AG20443 (cell line): Measurements from ENCODE around the gene RBFOX2.
"Not testable (repeated sequence)": the region's sequence is repeated elsewhere in the genome, so short reads cannot be mapped to it uniquely, and the experiment has no call there.

Experiments used
- DNase-seq: peaks from one replicate; pipeline ENCODE4 v3.0.0; 2012; ENCODE audit warnings: low spot score, mixed read lengths

The RBFOX2 gene

GRCh38 chr22:35736166-35736565 is 292.5 kb downstream of the RBFOX2 start:
- DNase-seq, result no peak

DNA sequence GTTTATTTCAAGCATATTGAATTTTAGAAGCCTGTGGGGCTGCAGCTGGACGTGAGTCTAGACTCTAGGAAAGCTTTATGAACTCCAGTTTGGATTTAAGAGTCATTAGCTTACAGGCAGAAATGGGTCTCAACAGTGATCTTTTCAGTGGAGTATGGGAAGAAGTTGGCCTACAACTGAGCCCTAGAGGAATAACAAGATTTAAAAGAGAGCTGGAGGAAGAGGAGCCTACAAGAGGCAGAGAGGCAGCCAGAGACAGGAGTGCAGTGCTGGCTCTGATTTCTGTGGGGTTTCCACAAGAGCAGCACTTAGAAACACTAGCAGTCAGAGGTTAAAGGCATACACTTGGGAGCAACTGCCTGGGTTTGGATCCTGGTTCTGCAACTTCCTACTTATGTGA is 293.1 kb downstream of the RBFOX2 start:
- DNase-seq, result no peak

DNA sequence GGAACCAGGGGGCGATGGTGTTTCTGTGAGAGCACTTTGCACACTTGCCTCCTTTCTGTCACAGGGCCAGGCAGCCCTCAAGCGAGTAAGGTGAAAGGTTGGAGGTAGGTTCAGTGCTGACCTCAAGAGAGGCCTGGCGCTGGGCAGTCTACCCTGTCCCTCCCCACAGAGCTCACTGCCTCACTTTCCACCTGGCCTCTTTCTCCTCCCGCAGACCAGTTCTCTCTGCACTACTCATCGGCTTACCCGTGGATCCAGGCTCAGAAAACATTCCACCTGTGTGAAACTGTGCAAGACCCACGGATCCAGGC is 294.2 kb downstream of the RBFOX2 start:
- DNase-seq, result no peak

- no peak for DNase-seq
Measured at GRCh38 chr22:35733791-35734516, 294.7 kb downstream of the RBFOX2 start.

DNA sequence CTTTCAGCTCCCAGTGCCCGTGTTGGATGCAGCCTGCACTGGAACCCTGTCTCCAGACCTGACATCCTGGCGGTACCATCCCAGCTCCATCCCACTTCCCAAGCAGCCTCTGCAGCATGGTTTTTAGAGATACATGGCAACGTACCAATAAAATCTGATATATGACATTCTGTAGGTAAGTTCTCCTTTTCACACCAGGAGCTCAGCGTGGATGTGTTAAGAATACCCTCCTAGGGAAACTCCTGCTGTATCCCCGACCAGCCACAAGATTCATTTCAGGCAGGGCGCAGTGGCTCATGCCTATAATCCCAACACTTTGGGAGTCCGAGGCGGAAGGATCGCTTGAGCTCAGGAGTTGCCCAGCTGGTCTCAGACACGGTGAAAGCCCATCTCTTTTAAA is 295.6 kb downstream of the RBFOX2 start:
- DNase-seq, result no peak

GRCh38 chr22:35732116-35732515 is 296.5 kb downstream of the RBFOX2 start:
- no peak for DNase-seq

GRCh38 chr22:35731321-35731720 is 297.3 kb downstream of the RBFOX2 start:
- no peak for DNase-seq

- DNase-seq, result no peak
Measured at GRCh38 chr22:35729309-35729698, 299.3 kb downstream of the RBFOX2 start.

DNA sequence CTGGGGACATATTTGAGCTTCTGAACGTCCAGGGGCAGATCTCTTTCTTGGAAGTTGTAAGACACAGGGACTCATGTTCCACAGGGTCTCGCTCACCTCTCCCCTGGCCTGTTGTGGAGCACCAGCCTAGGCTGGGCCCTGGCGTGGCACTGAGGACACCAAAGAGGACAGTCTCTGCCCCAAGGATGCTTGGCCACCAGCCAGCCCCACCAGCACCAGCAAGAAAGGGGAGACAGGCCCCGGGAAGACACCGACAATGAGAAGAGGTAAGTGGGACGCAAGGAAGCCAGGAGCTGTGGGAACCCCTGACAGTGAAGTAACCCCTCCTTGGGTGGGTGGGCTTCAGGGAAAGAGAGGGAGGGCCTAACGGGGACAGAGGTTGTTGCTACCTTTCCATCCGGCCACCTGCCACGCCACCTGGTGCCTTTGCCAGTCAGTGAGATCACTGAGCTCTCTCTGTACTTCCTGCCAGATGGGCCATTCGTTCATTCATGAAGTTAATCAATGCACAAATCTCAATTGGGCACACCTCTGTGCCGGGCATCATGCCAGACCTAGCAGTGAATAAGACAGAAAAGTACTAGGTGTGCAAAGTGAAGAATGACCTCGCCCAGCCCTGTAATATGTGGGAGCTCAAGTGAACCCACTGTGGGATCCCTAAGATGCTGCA is 299.9 kb downstream of the RBFOX2 start:
- DNase-seq, result no peak

DNA sequence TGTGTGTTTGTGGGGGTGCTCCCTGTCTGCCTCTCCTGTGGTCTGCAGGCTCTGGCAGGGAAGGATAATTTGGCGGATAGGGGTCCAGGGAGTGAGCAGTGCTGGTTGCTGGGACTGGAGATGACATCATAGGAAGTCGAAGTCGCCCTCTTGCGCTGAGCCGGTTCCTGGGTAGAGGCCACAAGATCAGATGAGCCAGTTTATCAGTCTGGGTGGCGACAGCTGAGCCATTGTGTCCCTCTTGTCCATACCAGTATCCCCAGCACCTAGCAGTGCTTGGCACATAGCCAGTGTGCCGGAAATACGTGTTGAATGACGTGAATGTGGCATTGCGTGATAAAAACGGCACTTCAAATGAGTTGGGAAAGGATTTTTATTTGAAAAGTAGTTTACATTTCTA is 301.2 kb downstream of the RBFOX2 start:
- DNase-seq, result no peak

DNA sequence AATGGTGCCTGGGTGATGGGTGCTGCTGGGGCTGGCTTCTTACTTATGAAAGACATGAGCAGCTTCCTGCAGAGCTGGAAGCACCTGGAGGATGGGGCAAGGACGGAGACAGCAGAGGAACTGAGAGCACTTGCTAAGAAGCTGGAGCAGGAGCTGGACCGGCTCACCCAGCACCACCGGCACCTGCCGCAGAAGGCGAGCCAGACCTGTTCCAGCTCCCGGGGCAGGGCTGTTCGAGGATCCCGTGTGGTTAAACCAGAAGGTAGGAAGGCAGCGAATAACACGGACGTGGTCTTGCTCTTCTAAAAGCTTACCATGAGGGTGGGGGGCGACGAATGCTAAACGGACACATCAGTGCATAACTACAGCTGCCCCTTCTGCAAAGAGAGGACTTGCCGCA is 301.7 kb downstream of the RBFOX2 start:
- no peak for DNase-seq

- DNase-seq, result no peak
Measured at GRCh38 chr22:35726398-35726797, 302.2 kb downstream of the RBFOX2 start.

DNA sequence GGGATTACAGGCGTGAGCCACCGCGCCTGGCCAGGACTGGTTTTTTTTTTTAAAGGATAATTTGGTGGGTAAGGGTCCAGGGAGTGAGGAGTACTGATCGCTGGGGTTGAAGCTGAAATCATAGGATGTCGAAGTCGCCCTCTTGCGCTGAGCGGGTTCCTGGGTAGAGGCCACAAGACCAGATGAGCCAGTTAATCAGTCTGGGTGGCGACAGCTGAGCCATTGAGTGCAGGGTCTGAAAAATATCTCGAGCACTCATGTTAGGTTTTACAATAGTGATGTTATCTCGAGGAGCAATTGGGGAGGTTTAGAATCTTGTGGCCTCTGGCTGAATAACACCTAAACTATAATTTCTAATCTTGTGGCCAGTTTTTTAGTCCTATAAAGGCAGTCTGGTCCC is 303.1 kb downstream of the RBFOX2 start:
- no peak for DNase-seq

DNA sequence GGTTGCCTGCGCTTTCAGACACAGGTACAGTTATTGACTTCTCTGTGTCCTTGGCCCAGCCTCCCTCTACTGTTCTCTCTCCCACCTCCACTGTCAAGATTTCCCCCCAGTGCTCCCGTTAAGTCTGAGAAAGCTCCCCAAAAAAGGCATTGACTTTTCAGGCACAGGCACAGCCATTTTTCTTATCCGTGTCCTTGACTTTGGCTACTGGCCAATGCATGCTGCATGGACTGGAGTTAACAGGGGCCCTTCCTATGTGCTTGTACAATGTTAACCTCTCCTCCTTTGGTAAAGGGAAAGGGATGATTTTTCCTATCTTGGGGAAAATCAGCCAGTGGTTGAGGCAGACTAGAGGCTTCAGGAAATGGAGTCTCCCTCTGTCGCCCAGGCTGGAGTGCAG is 306.7 kb downstream of the RBFOX2 start:
- no peak for DNase-seq

DNA sequence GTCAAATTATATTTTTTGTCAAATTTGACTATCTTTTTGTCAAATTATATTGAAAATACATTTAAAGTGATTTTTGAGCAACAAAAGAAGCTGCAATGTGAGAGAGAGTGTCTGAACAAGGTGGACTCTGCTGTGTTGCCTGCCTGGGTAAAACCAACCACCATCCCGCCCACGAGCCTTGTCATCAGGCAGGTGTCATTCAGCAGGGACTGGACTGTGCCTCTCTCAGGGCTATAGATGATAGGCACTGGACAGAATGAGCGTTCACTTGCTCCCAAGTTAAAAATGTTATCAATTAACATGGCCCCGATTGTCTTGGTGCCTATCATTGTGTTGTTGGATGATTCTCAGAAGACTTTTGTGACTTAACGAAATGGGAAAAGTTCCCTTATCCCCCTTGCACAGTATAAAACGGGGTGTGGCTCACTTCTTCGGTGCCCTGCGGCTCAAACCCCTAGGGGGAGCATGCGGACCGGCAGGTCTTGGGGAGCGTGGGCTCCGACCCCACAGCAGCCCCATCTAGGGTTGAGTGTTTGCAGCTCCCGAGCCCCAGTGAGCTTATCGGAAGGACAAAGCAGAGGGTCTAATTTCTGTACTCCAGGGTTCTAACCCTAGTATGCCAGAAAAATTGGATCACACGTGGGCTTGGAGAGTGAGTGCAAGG is 309.3 kb downstream of the RBFOX2 start:
- no peak for DNase-seq

GRCh38 chr22:35717572-35717971 is 311.1 kb downstream of the RBFOX2 start, which contains the start of gene APOL5:
Gene APOL5, plus strand, starts transcription at chr22:35717872. Its CDS starts 0 bp downstream, at chr22:35717872.
- no peak for DNase-seq

DNA sequence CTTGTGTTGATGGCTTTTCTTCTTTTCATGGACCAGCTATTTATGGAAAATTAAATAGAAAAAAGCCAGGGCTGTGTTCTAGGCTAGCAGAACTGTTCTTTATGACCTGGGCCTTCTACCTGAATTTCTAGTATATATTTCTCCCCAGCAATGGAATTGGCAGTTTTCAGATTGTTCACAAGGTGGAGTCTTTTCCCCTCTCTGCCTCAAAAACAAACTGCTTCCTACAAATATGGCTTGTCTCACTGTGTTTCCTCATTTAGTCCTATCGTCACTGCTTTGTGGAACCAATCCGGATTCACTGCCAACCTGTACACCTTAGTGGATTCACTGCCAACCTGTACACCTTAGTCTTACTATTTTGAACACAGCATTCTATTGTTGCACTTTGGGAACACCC is 316.0 kb downstream of the RBFOX2 start:
- DNase-seq, result no peak

GRCh38 chr22:35711336-35711735 is 317.3 kb downstream of the RBFOX2 start:
- no peak for DNase-seq

- DNase-seq, result no peak
Measured at GRCh38 chr22:35708917-35709316, 319.7 kb downstream of the RBFOX2 start.

DNA sequence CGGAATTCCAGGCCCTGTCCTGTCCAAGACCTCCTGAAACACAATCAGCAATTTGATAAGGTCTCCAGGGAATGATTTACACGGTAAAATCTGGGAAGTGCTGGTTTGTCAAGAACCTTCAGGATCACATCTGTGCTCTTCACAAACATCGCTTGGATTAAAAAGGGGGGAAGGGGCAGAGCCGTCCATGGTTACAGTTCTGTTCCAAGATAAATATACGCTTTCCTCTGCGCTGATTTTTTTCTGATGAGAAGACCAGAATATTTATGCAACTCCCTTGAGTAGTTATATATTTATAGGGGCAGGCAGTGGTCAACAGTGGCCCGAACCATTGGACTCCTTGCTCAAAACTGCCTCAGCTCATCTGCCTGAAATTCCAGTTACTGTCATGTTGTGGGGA is 320.2 kb downstream of the RBFOX2 start:
- DNase-seq, result no peak

GRCh38 chr22:35705141-35705540 is 323.5 kb downstream of the RBFOX2 start:
- DNase-seq, result peak; percentile 75

DNA sequence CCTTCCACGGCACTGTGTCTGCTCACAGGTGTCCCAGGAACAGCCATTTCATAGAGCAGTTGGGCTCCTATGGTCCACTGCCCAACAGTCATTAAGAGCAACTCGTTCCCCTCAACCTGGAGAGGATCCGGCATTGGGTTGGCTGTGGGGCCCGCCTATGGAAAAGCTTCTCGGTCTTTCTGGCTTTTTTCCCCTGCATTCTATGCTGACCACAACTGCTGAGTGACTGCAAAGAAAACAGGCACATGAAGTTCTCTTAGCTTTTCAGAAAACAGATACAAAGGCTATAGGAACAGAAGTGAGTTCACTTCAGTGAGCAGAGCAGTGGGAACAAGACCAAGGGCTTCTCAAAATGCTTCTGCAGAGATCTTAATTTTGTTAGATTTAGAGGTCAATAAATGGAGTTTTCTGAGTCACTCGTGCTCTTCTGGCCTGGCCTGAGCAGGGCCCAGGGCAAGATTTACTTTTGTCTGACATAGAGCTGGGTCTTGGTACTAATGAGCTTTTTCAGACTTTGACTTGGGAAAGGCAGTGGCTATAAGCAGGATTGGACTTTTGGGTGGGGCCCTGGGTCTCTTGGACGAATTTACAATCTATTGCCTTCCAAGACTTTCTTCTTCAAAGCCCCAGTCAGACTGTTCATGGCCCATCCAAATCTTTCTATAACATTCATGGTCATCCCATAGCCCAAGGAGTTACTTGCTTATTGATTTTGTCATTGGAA is 324.6 kb downstream of the RBFOX2 start:
- DNase-seq, result no peak

DNA sequence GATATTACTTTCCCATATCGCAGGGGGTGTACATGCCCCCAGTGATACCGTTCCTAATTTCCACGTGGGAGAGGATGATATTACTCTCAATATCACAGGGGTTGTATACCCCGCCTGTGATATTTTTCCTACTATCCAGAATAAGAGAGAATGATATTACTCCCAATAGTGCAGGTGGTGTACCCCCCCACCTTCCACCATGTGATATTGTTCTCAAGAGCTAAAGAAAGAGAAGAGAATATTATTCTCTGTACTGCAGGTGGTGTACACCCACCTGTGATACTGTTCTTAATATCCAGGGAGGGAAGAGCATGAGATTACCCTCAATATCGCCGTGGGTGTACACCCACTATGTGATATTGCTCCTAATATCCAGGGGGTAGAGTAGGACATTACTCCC is 328.8 kb downstream of the RBFOX2 start:
- not testable (repeated sequence) for DNase-seq
